HG03439 (cell line): ENCODE results near the gene BFSP2.
"Not testable (repeated sequence)": the region's sequence is repeated elsewhere in the genome, so short reads cannot be mapped to it uniquely, and the experiment has no call there.

Experiments used
- ATAC-seq: cut with Tn5 transposase; IDR thresholded peaks from one replicate; pipeline ENCODE4 v1.9.1; 2021; ENCODE audit warnings: mild to moderate bottlenecking, moderate library complexity; ENCODE audit not compliant: unreplicated experiment

The BFSP2 gene

DNA sequence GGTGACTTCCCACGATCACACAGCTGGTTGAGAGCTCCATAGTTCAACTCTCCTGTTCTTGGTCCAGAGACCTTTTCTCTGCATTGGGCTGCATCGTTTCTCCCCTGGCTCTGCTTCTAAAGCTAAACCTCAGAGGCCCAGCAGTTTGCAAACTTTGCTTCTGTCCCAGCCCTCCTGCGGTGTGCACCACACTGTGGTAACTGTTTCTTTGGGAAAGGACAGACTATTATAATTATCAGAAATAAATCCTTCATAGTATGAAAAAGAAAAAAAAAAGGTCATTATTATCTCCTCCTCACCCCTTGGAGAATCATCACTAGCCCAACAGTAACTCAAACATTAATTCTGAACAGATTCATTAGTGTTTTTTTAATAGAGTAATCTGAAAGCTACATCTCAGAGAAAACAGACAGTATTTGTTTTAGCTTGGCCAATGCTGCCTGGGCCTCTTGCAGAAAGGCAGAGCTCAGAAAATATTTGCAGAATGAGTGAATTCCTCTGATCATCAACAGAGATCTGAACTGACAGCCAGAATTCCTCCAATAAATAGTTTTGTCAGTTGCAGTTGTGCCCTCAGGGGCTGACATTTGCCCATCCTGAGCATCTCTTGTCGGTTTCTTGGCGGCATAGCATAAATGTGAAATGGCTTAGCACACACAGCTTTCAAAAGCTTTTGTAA, 52.9 kb downstream of the BFSP2 start:
- ATAC-seq = no peak

DNA sequence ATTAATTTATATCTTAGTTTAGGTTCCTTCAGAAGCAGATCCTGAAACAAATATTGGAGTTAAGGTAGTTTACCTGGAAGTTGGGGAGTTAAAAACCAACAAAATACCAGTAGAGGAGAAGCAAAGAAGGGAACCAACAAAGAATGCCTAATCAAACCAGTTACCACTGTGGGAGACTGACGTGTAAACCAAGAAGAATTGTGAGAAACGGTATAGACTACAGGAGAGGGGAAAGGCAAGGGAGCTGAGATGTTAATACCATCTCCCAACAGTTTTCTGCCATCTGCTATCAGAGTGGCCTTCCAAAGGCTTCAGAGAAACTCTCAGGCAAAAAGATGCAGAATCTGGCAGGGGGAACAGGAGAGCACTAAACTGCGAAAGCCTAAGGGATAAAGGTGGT, 53.5 kb downstream of the BFSP2 start:
- ATAC-seq = no peak

DNA sequence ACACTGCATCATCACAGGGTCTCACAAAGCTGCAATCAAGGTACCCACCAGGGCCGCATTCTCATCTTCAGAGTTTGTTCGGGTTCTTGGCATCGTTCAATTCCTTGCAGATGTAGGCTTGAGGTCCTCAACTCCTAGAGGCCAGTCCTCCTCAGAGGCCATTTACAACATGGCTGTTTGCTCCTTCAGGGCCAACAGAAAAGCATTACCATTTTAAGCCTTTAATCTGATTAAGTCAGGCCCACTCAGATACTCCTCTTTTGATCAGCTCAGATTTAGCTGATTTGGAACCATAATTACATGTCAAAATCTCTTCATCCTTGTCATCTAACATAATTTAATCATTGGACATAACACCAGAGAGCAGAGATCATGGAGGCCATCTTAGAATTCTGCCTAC, 55.4 kb downstream of the BFSP2 start:
- no peak for ATAC-seq

DNA sequence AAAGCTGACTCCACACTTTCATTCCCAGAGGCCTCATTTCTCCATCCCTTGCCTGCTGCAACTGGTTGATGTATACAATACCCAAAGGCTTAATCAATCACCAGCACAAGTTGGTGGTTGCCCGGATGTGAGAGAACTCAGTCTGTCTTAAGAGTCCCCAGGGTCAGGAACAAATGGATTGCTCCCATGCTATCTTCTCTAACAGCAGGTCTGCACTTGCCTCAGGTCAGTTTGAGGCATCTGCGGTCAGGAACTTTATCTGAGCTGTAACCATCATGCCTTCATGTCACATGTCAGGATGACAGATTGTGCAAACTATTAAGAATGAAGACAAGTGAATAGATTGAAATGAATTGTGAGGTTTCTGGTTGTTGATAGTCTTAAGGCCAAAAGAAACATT, 56.1 kb downstream of the BFSP2 start:
- ATAC-seq = no peak

DNA sequence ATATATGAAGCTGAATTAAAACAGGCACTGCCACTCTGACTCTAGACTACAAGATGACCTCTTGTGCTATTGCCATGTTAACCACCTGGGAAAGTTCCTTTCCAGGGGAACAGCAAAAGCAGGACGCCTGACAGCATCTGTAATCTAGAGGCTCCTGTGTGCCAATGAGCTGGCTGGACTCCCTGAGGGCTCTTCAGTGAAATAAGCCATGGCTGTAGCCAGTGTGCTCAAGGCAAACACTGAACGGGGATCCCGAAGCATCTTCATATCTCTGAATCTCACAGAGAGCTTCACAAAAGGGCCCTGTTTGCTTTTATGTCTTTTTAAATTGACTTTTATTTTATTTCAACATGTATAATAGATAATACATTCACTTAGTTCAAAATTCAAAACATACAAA, 57.2 kb downstream of the BFSP2 start:
- no peak for ATAC-seq

DNA sequence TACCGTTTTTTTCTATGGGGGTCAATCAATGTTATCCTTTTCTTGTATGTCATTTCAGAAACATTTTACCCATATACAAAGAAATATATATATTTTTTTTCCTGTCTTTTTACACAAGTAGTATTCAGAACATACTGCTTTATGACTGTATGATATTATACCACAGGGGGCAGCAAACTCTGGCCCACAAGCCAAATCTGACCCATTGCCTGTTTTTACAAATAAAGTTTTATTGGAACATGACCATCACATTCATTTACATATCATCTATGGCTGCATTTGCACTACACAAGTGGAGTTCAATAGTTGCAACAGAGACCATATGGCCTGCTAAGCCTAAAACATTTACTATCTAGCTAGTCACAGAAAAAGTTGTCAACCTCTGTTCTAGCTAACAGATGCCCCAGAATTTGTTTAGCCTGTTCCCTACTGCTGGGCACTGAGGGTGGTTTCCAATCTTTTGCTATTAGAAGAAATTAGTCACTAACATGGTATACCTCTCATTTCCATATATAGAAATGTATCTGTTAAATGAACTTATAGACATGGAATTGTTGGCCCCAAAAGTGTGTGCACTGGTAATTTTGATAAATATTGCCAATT, 57.7 kb downstream of the BFSP2 start:
- no peak for ATAC-seq

DNA sequence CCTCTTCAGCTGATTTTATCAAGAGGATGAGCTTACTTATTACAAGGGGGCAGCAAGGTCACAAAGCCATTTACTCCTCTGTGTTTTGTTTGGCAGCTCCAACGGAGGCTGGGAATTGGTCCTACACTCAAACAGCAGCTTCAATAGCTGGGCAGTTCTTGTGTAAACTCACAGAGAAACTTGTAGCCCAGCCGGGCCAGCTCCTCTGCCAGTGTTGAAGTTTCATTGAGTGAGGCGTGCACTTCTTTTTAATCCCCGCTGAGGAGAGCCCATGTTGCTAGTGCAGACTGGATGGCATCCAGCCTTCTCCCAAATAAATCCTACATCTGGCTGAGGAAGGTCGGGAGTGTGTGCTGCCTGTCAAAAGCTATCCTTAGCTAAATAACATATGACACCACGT, 59.5 kb downstream of the BFSP2 start:
- ATAC-seq = no peak

DNA sequence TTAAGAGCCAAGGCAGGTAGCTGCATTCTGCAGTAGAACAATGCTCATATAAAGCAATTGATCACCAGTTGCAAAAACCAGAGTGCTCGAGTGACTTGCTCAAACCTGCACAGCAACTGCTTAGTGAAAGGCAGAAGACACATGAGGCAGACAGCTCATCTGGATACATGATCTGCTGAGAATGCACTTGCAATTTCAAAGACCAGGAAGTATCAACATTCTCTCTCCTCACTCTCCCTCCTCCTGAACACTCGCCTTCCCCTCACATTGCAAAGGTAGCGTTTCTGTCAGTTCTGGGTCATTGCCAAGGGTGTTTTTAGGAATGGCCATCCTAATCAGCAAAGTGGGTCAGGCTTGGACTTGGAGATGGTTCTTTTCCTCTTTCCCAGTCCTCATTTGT, 61.0 kb downstream of the BFSP2 start:
- no peak for ATAC-seq

DNA sequence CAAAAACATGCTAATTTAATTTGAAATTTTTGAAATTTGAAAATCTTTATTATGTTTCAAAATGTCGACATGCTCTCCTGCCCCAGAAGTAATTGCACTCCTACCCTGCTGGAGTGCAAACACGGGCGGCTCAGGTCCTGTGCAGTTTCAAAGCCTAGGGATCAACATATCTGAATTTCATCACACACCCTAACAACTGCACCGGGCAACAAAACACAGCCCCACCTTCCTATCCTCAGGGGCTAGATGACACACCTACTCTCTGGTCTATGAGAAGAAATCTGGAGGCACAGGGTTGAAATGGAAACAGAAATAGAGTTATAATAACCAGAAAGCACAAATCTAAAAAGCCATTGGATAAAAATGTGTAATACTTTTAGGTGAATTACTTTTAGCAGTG, 61.4 kb downstream of the BFSP2 start:
- no peak for ATAC-seq

DNA sequence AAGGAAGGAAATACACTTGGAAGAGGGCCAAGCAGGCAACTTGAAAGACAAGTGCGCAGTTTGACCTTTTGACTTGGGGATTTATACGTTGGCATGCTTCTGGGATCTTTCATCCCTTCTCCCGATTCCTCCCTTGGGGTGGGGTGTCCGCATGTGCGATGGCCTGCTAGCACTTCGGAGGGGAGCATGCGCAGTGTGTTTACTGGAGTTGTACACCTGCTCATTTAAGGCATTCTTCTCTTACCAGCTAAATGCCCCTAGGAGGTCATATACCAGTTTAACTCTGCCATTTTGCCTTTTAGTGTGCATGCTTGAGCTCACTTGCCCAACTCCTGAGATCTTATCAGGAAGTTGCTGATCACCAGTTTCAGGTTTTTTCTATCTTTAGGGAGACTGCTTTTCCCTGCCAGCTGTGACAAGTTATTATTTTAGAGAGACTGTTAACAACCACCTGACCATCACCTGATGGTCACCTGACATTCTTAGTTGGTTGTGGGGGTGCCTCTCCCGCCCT, 63.5 kb downstream of the BFSP2 start:
- ATAC-seq = no peak

DNA sequence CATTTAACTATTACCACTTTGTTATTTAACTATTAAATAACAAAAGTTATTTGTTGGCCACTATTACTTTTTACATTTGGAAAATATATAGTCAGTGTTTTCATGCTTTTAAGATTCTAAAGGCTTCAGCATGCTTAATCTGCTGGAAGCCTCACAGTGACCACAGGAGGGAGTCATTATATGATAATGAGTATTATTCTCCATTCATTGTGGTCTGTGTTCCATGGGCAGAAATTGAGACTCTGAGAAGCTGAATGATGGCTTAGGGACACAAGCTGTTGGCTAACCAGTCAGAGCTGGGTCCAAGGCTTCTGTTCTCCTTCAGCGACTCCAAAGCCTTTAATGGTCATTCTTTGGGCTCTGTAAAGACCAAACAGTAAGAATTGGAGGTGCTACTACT, 64.7 kb downstream of the BFSP2 start:
- ATAC-seq = no peak

DNA sequence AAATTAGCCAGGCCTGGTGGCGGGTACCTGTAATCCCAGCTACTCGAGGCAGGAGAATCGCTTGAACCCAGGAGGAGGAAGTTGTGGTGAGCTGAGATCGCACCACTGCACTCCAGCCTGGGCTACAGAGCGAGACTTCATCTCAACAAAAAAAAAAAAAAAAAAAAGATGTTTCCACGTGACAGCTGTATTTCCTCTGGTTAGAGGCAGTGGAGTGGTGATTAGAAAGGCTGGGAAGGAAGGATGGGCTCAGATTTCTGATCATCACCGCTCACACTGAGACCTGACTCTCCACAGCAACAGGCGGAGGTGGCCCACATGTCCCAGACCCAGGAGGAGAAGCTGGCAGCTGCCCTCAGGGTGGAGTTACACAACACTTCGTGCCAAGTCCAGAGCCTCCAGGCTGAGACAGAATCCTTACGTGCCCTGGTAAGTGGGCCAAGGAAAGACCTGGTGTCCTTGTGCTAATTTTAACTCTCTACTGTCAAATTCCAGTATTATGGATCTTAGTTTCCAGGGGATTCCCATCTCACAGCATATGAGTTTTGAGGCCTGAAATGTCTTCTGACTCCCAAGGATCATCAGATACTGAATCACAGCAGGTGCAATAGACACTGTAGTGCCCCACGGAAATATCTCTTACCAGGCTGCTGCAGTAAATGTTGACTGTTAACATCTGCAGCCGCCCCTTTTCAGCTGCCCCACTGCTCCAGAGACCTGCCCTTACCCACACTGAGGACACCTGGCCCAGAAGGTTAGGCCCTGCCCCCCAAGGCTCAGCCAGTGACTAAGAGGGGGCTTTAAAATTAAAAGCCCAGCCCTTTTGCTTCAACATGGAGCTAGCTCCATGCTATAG, 66.9 kb downstream of the BFSP2 start:
- no peak for ATAC-seq

DNA sequence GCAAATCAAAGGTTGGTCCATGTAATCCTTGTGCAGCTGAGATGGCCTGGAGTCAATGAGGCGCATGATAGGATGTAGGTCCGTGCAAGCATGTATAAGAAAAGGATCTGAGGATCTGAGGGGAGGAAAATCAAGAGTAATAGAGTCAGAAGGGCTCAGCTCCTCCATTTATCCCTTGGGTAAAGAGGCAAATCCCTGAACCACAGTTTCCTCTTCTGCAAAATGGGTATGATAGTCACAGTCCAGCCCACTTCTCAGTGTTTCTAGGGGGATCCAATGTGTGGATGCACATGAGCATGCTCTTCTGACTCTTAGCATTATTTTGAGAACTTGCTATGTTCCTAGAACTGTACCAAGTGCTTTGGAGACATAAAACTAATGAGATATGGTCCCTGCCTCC, 67.9 kb downstream of the BFSP2 start:
- ATAC-seq = no peak

DNA sequence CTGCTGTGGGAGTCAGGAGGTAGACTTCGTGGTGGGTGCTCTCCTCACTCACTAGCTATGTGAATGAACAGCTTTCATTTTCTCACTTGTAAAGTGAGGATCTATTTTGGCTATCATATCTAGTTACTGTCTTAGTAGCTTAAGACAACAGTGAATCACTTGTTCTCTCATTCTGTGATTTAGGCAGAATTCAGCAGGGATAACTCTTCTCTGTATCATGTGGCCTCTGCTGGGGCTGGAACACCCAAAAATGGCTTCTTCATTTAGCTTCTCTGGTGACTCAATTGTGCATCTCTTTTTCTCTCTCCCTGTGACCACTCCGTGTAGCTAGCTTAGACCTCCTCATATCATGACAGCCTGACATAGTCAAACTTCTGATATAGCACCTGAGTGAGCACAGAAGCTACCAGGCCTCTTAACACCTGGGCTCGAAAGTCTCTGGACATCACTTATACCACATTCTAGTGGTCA, 68.4 kb downstream of the BFSP2 start:
- no peak for ATAC-seq

DNA sequence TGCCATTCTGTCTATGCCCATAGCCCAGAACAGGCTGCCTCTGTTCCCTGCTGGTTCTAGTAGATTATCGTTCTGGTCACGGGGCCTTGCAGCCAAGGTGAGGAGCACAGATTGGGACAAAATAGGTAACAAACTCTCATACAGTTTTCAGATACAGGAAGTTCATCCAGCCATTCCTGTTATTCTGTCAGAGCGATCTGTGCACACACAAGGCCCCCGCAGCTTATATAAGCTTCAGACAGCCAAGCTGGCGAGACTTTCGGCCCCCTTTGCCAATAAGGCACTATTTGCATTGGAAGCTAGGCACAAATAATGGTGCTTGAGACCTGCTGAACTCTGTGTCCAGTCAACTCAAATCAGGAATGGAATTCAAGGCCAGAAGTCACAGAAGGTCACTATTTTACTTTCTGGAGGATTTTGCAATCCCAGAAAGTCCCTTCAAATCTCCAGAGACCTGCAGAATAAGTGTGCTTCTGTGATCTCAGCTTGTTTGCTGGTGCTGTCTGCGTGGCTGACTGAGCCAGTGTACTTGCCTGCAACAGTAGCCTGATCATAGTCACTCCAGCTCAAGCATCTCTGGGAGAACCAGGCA, 69.4 kb downstream of the BFSP2 start:
- no peak for ATAC-seq

DNA sequence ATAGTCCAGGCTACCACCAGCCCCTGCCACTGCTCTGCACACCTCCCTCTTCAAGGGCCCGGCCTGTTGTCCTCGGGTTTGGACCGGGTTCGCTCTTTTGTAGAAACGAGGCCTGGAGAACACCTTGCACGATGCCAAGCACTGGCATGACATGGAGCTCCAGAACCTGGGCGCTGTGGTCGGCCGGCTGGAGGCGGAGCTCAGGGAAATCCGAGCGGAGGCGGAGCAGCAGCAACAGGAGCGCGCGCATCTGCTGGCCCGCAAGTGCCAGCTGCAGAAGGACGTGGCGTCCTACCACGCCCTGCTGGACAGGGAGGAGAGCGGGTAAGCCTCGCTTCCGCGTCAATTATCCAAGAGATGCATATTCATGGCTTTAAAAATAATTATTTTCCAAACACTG, 72.4 kb downstream of the BFSP2 start:
- no peak for ATAC-seq

DNA sequence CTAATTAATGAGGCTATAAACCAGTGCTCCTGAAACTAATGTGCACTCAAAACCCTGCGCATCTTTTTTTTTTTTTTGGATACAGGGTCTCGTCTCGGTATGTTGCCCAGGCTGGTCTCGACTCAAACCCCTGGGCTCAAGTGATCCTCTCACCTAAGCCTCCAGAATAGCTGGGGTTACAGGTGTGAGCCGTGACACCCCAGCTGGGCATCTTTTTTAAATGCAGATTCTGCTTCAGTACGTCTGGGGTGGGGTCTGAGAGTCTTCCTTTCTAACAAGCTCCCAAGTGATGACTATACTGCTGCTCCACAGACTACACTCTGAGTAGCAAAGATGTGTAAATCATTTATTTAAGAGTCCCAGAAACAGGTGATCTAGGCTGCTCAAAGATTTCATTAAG, 73.0 kb downstream of the BFSP2 start:
- ATAC-seq = no peak

DNA sequence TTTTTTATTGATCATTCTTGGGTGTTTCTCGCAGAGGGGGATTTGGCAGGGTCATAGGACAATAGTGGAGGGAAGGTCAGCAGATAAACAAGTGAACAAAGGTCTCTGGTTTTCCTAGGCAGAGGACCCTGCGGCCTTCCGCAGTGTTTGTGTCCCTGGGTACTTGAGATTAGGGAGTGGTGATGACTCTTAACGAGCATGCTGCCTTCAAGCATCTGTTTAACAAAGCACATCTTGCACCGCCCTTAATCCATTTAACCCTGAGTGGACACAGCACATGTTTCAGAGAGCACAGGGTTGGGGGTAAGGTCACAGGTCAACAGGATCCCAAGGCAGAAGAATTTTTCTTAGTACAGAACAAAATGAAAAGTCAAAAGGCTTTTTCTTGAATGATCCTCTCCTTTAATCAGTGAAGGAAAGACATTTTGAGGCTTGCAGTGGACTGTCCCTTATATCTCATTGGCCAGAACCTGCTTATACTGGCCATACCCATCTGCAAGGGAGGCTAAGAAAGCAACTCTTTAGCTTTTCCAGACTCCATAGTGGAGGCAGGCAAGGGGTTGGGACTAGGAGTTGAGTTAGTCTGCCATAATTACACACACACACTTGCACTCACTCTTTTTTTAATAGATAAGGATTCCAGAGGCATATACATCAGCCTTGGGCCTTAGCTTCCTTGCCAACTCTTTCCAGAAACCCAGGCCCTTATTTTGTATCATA, 73.8 kb downstream of the BFSP2 start:
- not testable (repeated sequence) for ATAC-seq

DNA sequence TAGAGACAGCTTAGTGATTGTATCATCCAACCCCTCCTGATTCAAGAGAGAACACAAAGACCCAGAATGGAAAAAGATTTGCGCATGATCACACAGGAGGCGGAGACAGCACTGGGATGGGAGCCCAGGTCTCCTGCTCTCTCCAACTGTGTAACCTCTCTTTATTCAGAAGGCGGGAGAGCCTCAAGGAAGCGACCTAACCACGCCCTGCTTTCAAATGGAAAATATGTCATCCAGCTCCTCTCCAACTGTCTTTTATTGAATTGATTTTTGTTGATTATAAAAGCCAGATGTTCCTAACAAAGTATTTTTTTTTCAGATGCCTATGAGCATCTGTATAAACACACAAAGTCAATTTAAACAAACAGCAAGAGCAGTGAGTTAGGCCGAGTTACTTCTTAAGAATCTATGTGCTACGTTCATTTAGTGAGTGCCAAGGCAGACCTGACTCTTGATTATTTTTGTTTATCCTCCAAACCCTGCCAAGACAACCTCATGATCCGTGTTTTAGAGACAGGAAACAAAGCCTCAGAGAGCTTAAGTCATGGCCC, 74.5 kb downstream of the BFSP2 start:
- ATAC-seq = no peak

DNA sequence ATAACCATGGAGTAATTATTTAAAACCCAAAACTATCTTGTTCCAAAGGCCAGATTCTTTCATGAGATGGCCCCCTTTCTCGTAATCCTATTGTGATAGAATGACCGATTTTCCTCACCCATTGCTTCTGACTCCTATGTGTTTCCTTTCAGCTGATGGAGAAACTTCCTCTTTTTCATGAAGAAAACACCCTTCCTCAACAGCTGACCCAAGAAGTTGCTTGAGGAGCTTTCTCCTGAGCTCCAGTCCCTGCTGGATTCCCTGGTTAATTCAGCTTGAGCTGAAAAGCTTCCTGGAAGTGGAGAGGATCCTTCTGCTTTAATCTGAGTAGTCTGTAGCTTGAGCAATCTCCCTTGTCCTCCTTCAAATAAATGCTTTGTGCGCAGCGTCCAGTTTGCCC, 75.0 kb downstream of the BFSP2 start:
- ATAC-seq = no peak
